NCI-H446 treated with DMSO at 0.1 percent for 48 hours (cell line): Measurements from ENCODE around the gene ZSCAN26.

Experiments used
- DNase-seq: peaks from one replicate; lab custom pipeline; 2025; lab: John Stamatoyannopoulos, UW

Gene ZSCAN26

DNA sequence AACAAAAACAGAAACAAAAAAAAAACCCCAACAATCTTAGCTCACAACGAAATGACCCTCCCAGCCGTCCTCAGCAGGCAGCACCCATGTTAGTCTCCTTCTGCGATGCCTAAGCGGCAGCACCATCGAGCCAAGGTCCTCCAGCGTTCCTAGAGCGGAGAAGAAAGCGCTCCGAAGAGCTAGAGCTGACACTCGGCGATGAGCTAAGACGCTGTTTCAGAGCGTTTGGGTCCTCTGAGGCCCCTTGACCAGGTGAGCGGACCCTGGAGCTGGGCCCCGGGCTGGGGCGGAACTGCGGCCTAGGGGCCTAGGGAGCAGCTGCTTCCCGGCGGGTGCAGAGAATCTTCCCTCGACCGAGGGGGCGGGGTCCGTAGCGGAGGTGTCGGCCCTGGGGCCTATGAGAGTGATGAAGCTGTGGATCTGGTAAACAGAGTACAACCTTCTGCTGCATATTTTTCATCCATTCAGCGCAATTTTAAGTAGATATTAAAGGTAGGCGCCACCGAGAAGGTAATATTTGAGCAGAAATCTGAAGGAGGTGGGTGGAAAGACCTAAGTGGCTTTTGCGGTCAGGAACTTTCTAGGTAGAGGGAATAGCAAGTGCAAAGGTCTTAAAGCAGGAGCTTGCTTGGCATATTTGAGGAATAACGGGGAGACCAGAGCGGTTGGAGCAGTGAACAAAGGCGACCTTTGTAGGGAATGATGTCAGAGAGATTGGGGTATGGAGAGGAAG is at the start of gene ZSCAN26:
ZSCAN26 (plus strand) TSS at position 182 of the 733 bp plus-strand sequence. CDS start 4,777 bp downstream, outside the sequence.
- DNase-seq = peak; percentile 69

DNA sequence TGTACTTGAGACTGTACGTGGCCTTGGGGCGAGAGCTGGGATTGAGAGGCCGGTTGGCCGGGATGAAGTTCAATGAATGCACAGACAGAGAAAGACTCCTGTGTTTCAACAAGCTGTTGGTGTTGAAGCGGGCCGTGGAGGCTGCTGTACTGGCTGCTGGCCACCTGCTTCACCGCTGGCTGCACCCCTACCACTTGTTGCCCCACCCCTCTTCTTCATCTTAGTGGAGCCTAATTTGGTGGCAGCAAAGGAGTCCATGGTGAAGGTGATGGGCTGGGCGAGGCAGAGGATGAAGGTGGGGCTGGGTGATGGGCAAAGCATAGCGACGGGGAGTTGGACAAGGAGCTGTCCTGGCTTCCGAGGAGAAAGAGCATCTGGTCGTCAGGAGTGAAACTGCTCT is 49.1 kb upstream of the ZSCAN26 start:
- no peak for DNase-seq

DNA sequence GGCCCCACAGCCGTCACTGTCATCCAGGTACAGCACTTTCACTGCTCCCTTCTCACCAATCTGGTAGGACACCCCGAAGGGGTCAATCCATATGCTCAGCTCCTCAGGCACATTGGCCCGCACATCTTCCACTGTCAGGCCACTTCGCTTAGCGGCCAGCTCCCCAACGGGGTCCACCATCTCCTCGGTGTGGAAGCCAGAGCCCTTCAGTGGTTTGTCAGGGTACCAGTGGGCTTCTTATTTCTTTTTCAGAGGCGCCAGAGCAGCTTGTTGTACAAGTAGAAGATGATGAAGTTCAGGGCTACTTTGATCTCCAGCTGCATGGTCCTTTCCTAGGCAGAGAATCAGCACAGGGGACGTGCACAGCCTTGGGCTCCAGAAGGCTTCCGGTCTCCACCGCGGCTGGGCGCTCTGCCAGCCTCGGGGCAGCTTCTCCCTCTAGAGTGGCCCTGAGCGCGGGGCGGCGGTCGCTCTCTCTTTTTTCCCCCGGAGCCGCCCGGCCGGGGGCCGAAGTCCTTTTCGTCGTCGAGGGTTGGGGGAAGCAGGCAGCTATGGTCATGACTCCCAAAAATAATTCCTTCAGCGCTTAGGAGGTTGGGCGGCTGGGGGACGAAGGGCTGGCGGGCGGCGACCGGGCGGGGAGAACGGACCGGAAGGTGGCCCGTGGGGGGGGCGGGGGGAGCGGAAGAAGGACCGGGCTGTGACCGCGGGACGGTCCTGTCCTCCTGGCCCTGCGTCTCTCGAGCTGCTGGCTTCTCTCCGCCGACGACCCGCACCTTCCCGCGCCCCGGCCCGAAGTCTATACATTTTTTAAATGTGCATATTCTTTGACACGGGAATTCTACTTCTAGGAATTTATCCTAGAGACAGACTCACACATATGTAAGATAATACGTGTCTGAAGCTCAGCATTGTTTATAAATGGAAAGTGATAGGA is 48.4 kb upstream of the ZSCAN26 start:
- peak; percentile 29 for DNase-seq

DNA sequence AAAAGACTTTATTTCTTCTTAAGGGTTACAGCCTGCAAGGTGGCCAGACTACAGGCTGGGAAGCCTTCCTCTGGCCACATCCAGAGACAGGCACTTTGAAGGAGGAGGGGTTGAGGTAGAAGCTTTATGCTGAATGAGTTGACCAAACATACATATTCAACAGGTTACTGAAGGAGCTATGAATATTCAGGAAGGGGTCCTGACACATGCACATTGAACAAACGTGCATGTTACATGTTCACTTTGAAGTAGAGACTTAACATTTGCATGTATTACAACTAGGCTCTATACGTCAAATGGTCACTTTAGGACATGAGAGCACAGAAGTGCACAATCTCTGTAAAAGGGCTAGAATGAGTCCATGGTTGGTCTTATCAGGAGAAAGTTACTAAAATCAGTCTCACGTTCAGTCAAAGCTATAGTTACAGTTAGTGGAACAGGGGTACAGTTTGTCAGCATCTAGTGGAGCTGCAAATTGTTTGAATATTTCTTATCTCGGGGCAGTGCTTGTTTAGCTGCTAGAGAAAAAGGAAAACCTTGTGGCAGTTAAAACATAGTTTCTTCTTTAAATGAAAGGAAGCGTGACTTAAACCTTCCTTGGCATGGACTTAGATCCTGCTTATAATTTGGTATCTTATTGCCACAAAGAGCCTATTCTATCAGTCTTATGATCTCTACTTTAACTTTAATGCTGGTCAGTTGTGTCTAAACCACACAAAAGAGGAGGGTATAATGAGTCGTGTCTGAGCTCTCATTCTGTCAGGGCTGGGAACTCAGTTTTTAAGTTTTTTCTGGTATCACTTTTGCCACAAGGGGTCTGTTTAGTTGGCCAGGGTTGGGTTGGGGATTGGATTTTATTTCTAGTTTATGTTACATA is 46.4 kb upstream of the ZSCAN26 start:
- DNase-seq = no peak

DNA sequence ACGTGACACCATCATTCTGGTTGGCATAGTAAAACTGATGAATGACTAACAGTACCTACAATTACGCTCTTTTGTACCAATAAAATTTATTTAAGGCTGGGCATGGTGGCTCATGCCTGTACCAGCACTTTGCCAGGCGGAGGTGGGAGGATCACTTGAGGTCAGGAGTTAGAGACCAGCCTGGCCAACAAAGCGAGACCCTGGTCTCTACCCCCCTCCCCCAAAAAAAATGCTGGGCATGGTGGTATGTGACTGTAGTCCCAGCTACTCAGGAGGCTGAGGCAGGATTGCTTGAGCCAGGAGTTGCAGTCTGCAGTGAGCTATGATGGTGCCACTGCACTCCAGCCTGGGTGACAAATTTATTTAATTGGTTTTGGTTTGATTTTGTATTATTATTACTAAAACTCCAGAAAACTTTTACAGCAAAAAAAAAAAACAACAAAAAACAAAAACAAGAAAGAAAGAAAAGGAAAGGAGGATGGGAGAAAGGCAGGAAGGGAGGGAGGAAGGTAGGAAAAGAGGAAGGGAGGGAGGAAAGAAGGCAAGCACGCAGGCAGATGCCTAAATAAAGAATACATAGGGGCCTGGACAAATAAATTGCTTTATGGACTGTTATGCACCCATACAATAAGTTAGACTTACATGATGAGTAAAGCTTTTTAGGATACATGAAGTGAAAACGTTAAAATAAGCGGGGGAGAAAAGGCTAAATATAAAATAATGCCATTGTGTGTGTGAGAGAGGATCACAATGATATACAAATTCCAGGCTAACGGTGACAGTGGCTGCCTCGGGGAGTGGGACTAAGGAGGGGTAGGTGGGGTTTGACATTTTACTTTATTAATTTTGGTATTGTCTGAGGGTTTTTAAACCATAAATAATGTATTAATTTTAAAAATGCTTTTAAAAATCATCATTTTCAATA is 42.5 kb upstream of the ZSCAN26 start:
- no peak for DNase-seq

DNA sequence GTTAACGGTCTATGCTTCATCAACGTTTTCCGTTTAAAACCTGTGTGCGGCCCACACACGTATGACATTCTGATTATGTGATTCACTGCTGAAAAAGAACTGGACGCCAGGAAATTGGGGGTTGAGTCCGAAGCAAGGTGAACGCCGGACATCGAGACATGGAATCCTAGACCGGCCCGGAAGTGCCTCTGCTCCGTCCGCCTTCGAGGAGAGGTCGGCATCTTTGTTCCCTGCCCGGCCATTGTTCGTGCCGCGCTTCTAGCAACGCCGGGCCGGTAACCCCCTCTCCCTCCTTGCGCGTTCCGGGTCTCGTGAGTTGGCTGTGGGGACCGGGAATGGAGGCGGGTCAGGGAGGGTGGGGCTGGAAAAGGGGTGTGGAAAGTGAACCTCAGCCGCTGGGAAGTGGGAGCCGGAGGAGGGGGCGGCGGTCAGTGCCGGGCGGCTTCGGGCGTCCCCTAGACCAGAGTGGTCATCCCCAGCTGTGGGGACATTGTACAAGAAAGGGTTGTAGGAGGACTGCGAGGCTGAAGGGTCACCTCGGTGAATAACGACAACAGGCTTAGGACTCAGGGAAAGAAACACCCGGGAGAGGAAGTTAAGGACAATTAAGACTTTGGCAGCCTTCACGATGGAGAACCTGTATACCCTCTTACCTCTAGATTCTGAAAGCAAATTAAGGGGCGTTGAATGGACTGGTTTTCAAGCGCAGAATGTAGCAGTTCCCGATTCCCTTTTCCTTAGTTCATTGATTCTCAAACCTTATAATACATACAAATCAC is 41.7 kb upstream of the ZSCAN26 start, which contains the start of gene ZSCAN9:
ZSCAN9 (plus strand) TSS at position 220 of the 779 bp plus-strand sequence. CDS start 1,810 bp downstream, outside the sequence.
- peak; percentile 74 for DNase-seq

DNA sequence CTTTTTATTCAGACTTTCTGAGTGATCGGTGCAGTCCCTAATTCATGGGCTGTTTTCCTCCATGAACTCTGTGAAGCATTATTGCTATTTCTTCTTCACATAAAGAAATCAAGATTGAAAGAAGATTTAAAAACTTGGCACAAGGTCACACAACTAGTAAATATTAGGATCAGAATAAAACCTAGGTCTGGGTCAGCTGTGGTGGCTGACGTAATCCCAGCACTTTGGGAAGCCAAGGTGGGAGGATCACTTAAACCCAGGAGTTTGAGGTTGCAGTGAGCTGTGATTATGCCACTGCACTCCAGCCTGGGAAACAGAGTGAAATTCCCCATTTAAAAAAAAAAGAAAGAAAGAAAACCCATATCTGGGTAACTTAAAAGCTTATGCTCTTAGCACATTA is 40.5 kb upstream of the ZSCAN26 start:
- no peak for DNase-seq

DNA sequence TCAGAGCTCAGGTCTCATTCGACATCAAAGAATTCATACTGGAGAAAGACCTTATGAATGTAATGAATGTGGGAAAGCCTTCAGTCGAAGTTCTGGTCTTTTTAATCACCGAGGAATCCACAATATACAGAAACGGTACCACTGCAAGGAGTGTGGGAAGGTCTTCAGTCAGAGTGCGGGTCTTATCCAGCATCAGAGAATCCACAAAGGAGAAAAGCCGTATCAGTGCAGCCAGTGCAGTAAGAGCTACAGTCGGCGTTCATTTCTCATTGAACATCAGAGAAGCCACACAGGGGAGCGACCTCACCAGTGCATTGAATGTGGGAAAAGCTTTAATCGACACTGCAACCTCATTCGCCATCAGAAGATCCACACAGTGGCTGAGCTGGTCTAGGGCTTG is 34.2 kb upstream of the ZSCAN26 start:
- DNase-seq = no peak

DNA sequence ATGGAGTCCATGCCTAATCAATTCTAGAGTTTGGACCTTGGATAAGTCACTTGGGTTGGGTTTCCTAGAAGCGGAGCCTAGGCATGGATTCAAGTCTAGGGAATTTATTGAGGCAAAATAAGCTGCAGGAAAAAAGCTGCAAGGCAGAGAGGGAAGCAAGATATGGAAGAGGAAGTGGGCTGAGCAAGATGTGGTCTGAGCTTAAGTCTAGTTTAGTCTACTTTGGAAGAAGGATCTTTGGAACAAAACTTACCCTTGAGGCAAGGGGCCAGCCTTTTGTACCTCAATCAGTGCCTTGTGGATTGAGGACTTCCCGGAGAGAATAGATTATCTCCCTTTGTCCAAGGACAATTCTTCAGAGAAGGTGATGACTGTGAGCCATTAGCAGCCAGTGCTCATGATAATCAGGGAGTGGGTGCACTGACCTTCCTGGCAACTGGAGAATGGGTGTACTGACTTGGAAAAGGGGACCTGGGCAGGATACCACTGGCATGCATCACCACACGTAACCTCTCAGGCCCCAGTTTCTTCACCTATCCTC is 31.0 kb upstream of the ZSCAN26 start:
- DNase-seq = no peak

DNA sequence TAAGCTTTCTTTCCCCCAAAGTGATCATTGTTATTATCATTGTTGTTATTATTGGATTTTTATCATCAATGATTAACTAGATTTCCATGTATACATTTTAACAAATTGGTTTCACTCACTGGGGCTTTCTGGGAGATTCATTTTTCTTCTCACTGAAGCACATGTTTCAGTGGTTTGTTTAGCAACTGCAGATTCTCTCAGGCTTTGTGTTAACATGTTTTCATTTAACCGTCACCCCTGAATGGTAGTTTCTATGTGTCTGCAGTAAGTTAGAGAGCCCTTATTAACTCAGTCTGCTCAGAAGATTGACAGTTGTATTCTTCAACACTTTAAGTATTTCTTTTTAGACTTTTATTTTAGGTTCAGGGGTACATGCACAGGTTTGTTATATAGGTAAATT is 27.3 kb upstream of the ZSCAN26 start:
- no peak for DNase-seq

DNA sequence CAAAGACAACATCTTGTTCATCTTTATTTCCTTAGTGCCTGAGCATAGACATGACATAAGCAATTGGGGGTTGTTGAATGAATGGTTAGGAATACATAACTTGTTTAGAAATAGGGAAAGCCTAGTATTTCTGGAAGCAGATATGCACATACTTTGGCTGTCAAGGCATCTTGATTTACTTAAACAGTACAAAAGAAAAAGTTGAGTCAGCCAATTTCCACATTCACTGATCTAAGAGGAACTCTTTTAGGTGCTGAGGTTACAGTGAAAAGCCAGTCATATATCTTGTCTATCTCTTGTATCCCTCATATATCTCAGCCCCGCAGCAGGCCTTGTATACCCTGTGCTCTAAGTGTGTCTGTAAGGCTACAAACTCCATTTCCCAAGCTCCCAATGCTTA is 26.5 kb upstream of the ZSCAN26 start:
- no peak for DNase-seq

DNA sequence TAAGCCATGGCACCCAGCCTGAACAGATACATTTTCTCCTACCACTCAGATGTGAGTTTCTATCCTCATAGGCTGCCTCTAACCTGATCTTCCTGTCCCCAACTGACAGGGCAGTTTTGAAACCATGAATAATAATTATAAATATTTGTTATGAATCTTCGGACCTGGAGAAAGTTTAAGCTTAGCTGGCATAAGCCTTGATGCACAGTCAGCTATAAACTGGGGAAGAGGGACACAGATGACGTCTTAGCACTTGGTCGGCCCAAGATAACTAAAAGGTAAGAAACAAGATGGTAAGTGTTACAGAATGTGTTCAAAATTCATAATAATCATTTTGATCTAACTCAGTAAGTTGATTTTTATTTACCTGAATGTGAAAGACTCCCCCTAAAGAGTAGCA is 23.0 kb upstream of the ZSCAN26 start:
- DNase-seq = no peak

DNA sequence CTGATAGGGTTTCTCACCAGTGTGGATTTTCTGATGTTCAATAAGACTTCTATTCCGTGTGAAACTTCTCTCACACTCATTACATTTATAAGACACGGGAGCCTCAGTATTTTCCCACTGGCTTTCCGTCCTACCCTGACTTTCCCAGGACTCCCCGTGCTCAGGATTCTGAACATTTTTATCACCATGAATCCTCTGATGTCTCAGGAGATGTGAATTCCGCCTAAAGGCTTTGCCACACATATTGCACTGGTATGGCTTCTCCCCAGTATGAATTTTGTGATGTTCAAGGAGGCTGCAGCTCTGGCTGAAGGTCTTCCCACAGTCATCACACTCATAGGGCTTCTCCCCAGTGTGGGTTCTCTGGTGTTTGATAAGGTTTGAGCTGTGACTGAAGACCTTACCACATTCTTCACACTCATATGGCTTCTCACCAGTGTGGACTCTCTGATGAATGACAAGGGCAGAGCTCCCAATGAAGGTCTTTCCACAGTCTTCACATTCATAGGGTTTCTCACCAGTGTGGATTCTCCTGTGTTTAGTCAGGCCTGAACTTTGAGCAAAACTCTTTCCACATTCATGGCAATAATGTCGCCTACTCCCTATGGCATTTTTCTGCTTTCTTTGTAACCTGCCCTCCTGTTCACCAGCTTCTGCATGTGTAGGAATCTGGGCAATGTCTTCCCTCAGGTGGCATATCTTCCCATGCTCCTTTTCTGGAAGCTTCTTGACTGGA is 21.6 kb upstream of the ZSCAN26 start:
- no peak for DNase-seq

DNA sequence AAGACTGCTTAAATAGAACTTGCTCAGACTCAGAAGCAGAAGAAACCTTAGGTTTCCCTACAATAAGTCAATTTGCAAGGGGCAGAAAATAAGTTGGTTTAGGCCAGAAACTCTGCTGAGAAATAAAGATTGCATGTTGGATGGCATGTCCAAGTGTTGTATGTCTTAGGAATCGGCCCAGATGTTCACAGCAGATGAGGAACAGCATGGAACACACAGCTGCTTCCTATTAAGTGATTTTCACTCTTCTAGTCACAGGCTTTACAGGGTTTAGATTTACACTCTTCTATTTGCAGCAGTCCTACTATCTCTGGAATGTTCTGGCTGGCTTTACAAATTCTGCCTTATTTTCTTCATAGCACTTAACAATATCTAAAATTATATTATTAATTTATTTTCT is 18.0 kb upstream of the ZSCAN26 start:
- no peak for DNase-seq

DNA sequence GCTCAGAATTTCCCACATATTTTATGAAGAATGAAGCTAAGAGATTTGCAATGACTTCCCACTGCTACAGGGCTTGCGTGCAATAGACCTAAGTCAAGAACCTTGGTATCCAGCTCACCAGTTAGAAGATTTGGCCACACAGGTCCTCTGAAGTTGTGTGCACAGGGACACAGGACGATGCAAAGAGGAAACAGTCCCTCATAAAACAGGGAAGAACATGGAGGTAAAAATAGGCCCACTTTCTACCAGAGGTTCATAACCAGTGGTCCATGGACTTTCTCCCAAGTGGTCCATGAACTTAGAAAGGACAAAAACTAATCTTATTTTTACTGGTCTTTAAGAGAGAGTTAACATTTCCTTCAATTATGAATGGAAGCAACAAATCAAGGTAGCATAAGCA is 16.2 kb upstream of the ZSCAN26 start:
- no peak for DNase-seq

DNA sequence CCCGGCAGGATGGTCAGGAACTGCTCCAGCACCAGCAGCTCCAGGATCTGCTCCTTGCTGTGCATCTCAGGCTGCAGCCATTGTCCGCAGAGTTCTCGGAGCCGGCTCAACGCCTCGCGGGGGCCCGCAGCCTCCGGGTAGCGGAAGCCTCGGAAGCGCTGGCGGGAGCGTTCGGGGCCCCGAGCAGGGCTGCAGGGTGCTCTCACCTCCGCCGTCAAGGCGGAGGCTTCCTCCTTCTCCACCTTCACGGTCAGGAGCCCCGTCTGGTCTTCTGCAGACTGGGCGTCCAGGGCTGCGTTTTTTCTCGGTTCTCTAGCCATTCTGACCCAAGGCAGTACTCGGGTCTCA is 15.3 kb upstream of the ZSCAN26 start:
- no peak for DNase-seq

DNA sequence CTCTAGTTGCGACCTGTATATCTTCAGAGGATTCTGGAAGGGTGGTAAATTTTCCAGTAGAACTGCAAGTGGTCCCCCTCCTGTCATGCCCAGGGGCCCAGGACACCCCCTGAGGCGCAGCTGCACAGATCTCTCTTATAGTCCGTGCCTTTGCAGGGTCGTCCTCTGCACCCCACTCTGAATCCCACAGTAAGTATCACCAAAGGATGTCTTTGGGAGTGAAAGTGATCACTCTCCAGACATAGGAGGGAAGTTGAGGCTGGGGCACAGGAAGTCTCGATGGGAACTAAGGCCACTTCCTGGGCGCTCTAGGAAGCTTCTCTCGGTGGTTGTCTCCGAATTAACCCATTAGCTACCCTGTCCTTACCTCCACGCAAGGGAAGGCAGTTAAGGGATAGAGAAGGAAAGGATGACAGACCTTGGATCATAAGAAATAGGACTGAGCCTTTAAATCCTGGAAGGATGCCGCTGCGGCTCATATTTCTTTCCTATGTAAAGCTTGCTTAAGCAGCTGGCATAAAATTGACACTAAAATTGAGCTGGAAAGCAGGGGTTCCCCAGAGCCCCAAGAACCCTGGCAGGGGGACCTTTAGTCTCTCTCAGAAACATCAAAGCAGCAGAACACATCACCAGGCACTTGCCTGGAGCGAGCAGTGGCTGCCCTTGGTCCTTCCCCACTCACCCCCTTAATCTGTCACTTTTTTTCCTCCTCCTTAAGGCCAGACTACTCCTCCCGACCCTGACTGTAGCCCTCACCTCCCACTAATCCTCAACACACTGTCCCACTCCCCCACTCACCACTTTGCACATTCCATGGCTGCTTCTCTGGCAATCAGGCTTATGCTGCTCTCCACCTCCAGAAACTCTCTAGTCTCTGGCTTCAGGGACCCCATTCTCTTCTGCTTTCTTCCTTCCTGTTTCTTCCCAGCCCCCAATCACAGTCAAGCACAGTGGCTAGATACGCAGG is 14.7 kb upstream of the ZSCAN26 start, which contains the start of gene ZKSCAN4:
ZKSCAN4 (minus strand) TSS at position 261 of the 967 bp plus-strand sequence. CDS start 289 bp downstream, outside the sequence.
- DNase-seq = peak; percentile 71

DNA sequence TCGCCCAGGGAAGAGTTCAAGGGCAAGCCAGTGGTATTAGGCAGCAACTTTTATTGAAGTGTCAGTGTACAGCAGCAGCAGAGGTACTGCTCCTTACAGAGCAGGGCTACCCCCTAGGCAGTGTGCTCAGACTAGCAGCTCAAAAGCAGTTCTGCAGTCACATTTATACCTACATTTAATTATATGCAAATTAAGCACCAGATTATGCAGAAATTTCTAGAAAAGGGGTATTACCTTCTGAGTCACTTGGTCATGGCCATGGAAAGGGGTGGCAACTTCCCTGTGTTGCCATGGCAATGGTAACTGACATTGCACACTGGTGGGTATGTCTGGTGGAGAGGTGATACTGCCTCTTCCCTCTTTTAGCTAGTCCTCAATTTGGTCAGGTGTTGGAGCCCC is 12.8 kb upstream of the ZSCAN26 start:
- DNase-seq = no peak
